GM12874 (cell line): ENCODE measurements around the gene GGA1.

ENCODE experiments used
- CTCF ChIP-seq: IDR thresholded peaks from 2 replicates; pipeline ENCODE4 v1.5.1; 2011; ENCODE audit warnings: low read depth, mild to moderate bottlenecking, control low read depth, low read length, moderate library complexity; ENCODE audit not compliant: insufficient read depth

GGA1 gene

GRCh38 chr22:37563153-37564081 is 45.2 kb upstream of the GGA1 start:
- no peak for TF ChIP-seq CTCF

GRCh38 chr22:37564111-37564711 is 44.4 kb upstream of the GGA1 start:
- TF ChIP-seq CTCF: no peak

GRCh38 chr22:37565830-37566229 is 42.8 kb upstream of the GGA1 start:
- TF ChIP-seq CTCF: no peak

- no peak for TF ChIP-seq CTCF
Measured at GRCh38 chr22:37566329-37566837, 42.3 kb upstream of the GGA1 start.

- TF ChIP-seq CTCF: peak; percentile 97
Measured at GRCh38 chr22:37566903-37567798, 41.5 kb upstream of the GGA1 start.

GRCh38 chr22:37568012-37568411 is 40.6 kb upstream of the GGA1 start:
- TF ChIP-seq CTCF: no peak

GRCh38 chr22:37568448-37569008 is 40.1 kb upstream of the GGA1 start:
- no peak for TF ChIP-seq CTCF
